Right atrium auricular region (tissue), 2 donors: ENCODE measurements around the gene ULK3. TPM values are rescaled to one million over a fixed set of nuclear protein-coding genes. Genes with fewer than 3 reads are reported as not detected.
A peak's percentile ranks its signal among the peaks of the same experiment; 100 is the strongest.

Source experiments
- DNase-seq: peaks from one replicate; pipeline ENCODE4 v3.0.0-alpha.2; 2019; ENCODE audit warnings: low spot score
- H3K27ac ChIP-seq, 2 donors: fragments of 200-600 bp; sonication (generic); 1 replicate in 1 of 2; 2 replicates in 1 of 2; pipeline ENCODE4 v1.5.1; 2016 to 2019
- H3K27me3 ChIP-seq, 2 donors: fragments of 200-600 bp; sonication (generic); one replicate each; pipeline versions ENCODE4 v1.5.1 to v1.6.0; 2017 to 2019
- H3K36me3 ChIP-seq: fragments of 200-600 bp; sonication (generic); one replicate; pipeline ENCODE4 v1.5.1; 2016
- H3K4me1 ChIP-seq, 2 donors: fragments of 200-600 bp; sonication (generic); one replicate each; pipeline versions ENCODE4 v1.5.1 to v1.6.0; 2017 to 2019
- H3K4me3 ChIP-seq, 2 donors: fragments of 200-600 bp; sonication (generic); 1 replicate in 1 of 2; 2 replicates in 1 of 2; pipeline ENCODE4 v1.5.1; 2017 to 2019; ENCODE audit warnings: mild to moderate bottlenecking in 1 of 2, moderate library complexity in 1 of 2
- H3K9me3 ChIP-seq, 2 donors: fragments of 200-600 bp; sonication (generic); one replicate each; pipeline ENCODE4 v1.5.1; 2019
- total RNA-seq, 2 donors: library from RNA; depleted of rRNA; stranded (reverse); fragments of >200 nt; gene quantifications; one replicate each; pipeline ENCODE4 v1.1.0, GENCODE V29; 2016
- TF ChIP-seq, protein P1 (sequence below), 2 donors: fragments of 200-600 bp; sonication (generic); IDR thresholded peaks; one replicate each; pipeline ENCODE4 v1.5.1; 2019; ENCODE audit warnings: antibody characterized with exemption in 2 of 2

ULK3 gene, protein sequence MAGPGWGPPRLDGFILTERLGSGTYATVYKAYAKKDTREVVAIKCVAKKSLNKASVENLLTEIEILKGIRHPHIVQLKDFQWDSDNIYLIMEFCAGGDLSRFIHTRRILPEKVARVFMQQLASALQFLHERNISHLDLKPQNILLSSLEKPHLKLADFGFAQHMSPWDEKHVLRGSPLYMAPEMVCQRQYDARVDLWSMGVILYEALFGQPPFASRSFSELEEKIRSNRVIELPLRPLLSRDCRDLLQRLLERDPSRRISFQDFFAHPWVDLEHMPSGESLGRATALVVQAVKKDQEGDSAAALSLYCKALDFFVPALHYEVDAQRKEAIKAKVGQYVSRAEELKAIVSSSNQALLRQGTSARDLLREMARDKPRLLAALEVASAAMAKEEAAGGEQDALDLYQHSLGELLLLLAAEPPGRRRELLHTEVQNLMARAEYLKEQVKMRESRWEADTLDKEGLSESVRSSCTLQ
- 10 to 100 TPM; 38.1 to 42.9 TPM for total RNA-seq

DNA sequence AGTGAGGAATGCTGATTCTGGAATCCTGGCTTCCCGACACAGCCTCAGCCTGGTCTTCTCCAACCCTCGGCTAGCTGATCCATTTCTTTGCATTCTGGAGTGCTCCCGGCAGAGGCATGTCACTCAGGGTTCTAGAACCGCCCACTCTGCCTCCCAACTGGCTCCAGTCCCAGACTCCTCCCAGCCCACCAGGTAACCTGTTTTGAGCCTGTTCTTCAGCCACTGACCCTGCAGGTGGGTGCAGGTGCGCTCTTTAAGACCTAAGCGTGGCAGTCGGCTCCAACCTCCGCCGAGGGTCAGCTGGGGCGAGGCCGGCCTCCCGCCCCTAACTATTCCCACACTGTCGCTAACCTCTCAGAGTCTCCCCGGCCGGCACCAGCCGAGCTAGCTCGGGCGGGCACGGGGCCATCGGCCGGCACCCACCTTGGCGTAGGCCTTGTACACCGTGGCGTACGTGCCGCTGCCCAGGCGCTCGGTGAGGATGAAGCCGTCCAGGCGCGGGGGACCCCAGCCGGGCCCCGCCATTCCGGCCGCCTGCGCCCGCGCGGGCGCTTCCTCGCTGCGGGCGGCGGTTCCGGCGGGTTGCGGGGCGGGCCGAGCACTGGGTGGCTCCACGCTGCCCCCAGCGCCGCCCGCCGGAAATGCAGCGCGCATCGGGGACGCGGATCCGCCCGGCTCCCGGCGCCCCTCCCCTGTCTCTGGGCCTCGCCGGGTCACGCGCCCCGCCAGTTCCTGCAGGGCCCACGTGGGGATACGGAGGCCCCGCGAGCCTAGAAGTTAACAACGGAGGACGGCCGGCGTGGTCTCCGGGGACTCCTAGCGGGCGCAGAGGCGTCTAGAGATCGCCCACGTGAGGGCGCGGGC lies at the start of gene ULK3:
Gene ULK3, minus strand, starts transcription at position 576 of the 864 bp plus-strand sequence. Its CDS starts 51 bp downstream, at position 525.
- H3K27me3 ChIP-seq = no peaks in the 10 kb centered on the region
- peak; percentile 92 for DNase-seq
- H3K27ac ChIP-seq = peak within 1 kb of the TSS; percentile 92 to 93
- peaks cover 33% of the 10 kb centered on the region for H3K36me3 ChIP-seq
- peak within 1 kb of the TSS; percentile 80 to 88 for H3K4me3 ChIP-seq
- H3K4me1 ChIP-seq = peaks cover 0 to 28% of the 10 kb centered on the region in 2 donors
- no peaks in the 10 kb centered on the region for H3K9me3 ChIP-seq
- TF ChIP-seq, protein P1, sequence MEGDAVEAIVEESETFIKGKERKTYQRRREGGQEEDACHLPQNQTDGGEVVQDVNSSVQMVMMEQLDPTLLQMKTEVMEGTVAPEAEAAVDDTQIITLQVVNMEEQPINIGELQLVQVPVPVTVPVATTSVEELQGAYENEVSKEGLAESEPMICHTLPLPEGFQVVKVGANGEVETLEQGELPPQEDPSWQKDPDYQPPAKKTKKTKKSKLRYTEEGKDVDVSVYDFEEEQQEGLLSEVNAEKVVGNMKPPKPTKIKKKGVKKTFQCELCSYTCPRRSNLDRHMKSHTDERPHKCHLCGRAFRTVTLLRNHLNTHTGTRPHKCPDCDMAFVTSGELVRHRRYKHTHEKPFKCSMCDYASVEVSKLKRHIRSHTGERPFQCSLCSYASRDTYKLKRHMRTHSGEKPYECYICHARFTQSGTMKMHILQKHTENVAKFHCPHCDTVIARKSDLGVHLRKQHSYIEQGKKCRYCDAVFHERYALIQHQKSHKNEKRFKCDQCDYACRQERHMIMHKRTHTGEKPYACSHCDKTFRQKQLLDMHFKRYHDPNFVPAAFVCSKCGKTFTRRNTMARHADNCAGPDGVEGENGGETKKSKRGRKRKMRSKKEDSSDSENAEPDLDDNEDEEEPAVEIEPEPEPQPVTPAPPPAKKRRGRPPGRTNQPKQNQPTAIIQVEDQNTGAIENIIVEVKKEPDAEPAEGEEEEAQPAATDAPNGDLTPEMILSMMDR (IDR thresholded peaks at IDR 0.05) = peak; percentile 76 to 83

DNA sequence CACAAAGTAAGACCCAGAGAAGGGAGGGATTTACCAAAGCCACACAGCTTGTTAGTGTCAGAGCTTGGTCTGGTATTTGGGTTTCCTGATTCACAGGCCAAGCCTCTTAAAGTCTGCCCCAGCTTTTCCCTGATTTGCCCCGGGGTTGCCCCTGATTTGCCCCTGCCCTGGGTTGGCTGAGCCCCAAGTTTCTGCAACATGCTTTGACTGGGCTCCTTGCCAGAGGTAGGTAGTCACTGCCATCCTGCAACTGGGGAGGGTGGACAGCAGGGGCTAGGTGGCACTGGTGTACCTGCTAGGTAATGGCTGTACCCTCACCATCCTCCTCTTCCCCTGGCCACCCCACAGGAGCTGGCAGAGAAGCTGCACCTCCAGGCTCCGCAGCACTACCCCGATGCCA lies 49.4 kb upstream of the ULK3 start:
- TF ChIP-seq, protein P1 (IDR thresholded peaks at IDR 0.05) = no peak
- Histone ChIP-seq H3K27ac (peak overlapping the region in 1 of 2 donors; percentile 18), H3K27me3 (no peaks in the 10 kb centered on the region), H3K36me3 (peaks cover 15% of the 10 kb centered on the region), H3K4me3 (no peak overlapping the region), H3K9me3 (no peaks in the 10 kb centered on the region), H3K4me1 (peaks cover 0 to 36% of the 10 kb centered on the region in 2 donors)
- DNase-seq = no peak

DNA sequence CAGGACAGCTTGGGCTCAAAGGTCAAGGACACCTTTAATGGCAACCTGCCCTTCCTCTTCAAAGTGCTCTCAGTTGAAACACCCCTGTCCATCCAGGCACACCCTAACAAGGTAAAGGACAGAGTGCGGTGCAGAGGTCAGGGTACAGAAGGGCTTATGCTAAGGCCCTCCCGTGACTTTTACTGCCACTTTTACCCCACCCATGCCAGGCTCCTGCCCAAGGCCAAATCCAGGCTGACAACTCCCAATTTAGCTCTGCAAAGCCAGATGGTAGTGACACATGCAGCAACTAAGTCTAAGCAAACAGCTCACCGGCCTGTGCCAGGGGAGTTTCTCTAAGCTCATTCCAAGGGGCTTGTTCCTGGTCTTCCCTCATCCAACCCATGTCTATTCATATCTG lies 48.5 kb upstream of the ULK3 start:
- Histone ChIP-seq H3K9me3 (no peaks in the 10 kb centered on the region), H3K4me3 (no peak overlapping the region), H3K4me1 (peaks cover 0 to 30% of the 10 kb centered on the region in 2 donors), H3K27ac (peak overlapping the region; percentile 85 to 91), H3K36me3 (peaks cover 15% of the 10 kb centered on the region), H3K27me3 (no peaks in the 10 kb centered on the region)
- DNase-seq = no peak
- TF ChIP-seq, protein P1 (IDR thresholded peaks at IDR 0.05) = no peak

DNA sequence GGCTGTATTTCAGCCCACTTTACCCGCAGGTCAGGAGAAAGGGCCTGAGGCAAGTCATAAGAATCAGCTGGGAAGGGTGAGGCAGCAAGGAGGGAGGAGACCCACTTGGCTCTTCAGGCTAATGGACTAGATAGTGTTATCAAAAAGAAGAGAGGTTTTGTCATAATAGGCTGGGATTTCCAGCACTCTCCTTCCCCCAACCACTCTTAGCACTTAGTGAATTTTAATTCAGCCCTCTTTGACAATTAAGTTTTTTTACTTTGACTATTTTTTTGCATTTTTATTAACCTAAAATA lies 47.7 kb upstream of the ULK3 start:
- TF ChIP-seq, protein P1 (IDR thresholded peaks at IDR 0.05) = no peak
- Histone ChIP-seq H3K36me3 (peaks cover 15% of the 10 kb centered on the region), H3K4me3 (peak overlapping the region; percentile 83 to 88), H3K4me1 (peaks cover 0 to 30% of the 10 kb centered on the region in 2 donors), H3K27me3 (no peaks in the 10 kb centered on the region), H3K27ac (peak overlapping the region; percentile 85 to 91), H3K9me3 (no peaks in the 10 kb centered on the region)
- no peak for DNase-seq

DNA sequence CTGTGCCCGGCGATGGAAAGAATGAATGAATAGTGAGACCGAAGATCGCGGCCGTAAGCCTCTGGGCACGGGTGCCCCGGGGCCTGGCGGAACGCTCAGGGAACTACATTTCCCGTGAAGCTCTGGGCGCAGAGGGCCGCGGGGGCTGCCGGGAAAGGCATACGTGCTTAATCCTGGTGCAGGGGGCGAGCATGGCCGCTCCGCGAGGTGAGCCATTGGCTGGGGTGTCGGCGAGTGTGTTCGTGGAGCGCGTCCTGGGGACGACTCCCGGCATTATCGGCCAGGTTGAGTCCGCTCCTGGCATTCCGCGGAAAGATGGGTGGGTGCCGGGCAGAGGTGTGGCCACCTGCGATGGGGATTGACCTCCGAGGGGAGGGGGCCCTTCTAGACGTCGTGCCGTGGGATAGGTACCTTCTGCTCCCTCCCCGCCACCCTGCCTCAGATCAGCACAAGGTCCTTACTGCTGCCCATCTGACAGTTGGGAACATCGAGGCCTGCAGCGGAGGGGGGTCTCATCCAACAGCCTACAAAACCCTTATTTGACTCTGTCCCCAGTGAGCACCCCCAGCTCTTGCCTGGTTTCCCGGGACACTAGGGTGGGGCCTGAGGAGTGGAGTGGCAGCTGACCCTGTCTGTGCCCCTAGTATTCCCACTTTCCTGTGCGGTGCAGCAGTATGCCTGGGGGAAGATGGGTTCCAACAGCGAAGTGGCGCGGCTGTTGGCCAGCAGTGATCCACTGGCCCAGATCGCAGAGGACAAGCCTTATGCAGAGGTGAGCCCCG lies 47.1 kb upstream of the ULK3 start, which contains the start of gene MPI:
Gene MPI, plus strand, starts transcription at position 160 of the 782 bp plus-strand sequence. Its CDS starts 32 bp downstream, at position 192.
- peaks cover 0 to 30% of the 10 kb centered on the region in 2 donors for H3K4me1 ChIP-seq
- TF ChIP-seq, protein P1 (IDR thresholded peaks at IDR 0.05) = peak in 1 of 2 donors; percentile 45
- peak within 1 kb of the TSS; percentile 83 to 88 for H3K4me3 ChIP-seq
- DNase-seq = peak; percentile 89
- peak within 1 kb of the TSS; percentile 85 to 91 for H3K27ac ChIP-seq
- H3K36me3 ChIP-seq = peaks cover 15% of the 10 kb centered on the region
- no peaks in the 10 kb centered on the region for H3K9me3 ChIP-seq
- H3K27me3 ChIP-seq = no peaks in the 10 kb centered on the region
